T-helper 1 cell treated with Interleukin-12 subunit alpha and Interleukin-12 subunit beta and Interleukin-4 antibody, amounts not matched to agents 30 μg/mL and 1 μg/mL, for 36 hours (primary cell): ENCODE measurements around the gene TM4SF1.
"Not testable (repeated sequence)": the region's sequence is repeated elsewhere in the genome, so short reads cannot be mapped to it uniquely, and the experiment has no call there.

Source experiments
- H3K27ac Mint-ChIP-seq: one replicate; pipeline ENCODE4 v1.8.0; 2021; ENCODE audit warnings: mild to moderate bottlenecking, mixed read lengths
- H3K27me3 Mint-ChIP-seq: one replicate; pipeline ENCODE4 v1.8.0; 2021; ENCODE audit warnings: low read depth, mixed read lengths
- H3K36me3 Mint-ChIP-seq: one replicate; pipeline ENCODE4 v1.8.0; 2021; ENCODE audit warnings: low read depth, mixed read lengths
- H3K4me1 Mint-ChIP-seq: one replicate; pipeline ENCODE4 v1.8.0; 2021; ENCODE audit warnings: low read depth, mixed read lengths
- H3K4me3 Mint-ChIP-seq: one replicate; pipeline ENCODE4 v1.8.0; 2021; ENCODE audit warnings: mild to moderate bottlenecking, moderate library complexity, mixed read lengths
- H3K9me3 Mint-ChIP-seq: one replicate; pipeline ENCODE4 v1.8.0; 2021; ENCODE audit warnings: mixed read lengths

TM4SF1 gene

GRCh38 chr3:149362366-149362765 is 15.1 kb downstream of the TM4SF1 start:
- H3K36me3 Mint-ChIP-seq, result no peaks in the 10 kb centered on the region
- H3K9me3 Mint-ChIP-seq, result no peaks in the 10 kb centered on the region

GRCh38 chr3:149356630-149357029 is 20.8 kb downstream of the TM4SF1 start:
- no peaks in the 10 kb centered on the region for H3K36me3 Mint-ChIP-seq

More at GRCh38 chr3:149362366-149362765, 15.1 kb downstream of the TM4SF1 start:
- no peaks in the 10 kb centered on the region for H3K4me1 Mint-ChIP-seq
- H3K27ac Mint-ChIP-seq, result no peak overlapping the region
- peaks cover 20% of the 10 kb centered on the region for H3K27me3 Mint-ChIP-seq
- no peak overlapping the region for H3K4me3 Mint-ChIP-seq

GRCh38 chr3:149356044-149356592 is 21.3 kb downstream of the TM4SF1 start:
- Mint-ChIP-seq H3K9me3 (no peaks in the 10 kb centered on the region), H3K4me1 (no peaks in the 10 kb centered on the region), H3K36me3 (no peaks in the 10 kb centered on the region), H3K4me3 (no peak overlapping the region), H3K27ac (no peak overlapping the region), H3K27me3 (peaks cover 30% of the 10 kb centered on the region)

More at GRCh38 chr3:149356630-149357029, 20.8 kb downstream of the TM4SF1 start:
- Mint-ChIP-seq H3K27me3 (peaks cover 30% of the 10 kb centered on the region), H3K4me1 (no peaks in the 10 kb centered on the region), H3K27ac (no peak overlapping the region), H3K4me3 (no peak overlapping the region), H3K9me3 (no peaks in the 10 kb centered on the region)

GRCh38 chr3:149353581-149354184 is 23.8 kb downstream of the TM4SF1 start:
- Mint-ChIP-seq H3K27me3 (peaks cover 40% of the 10 kb centered on the region), H3K27ac (no peak overlapping the region), H3K9me3 (no peaks in the 10 kb centered on the region), H3K4me1 (no peaks in the 10 kb centered on the region), H3K36me3 (no peaks in the 10 kb centered on the region), H3K4me3 (no peak overlapping the region)

GRCh38 chr3:149352556-149352955 is 24.9 kb downstream of the TM4SF1 start:
- Mint-ChIP-seq H3K9me3 (no peaks in the 10 kb centered on the region), H3K27me3 (peaks cover 31% of the 10 kb centered on the region), H3K36me3 (no peaks in the 10 kb centered on the region), H3K4me3 (no peak overlapping the region), H3K4me1 (no peaks in the 10 kb centered on the region), H3K27ac (no peak overlapping the region)

GRCh38 chr3:149343951-149344350 is 33.5 kb downstream of the TM4SF1 start:
- no peaks in the 10 kb centered on the region for H3K9me3 Mint-ChIP-seq
- H3K4me1 Mint-ChIP-seq, result no peaks in the 10 kb centered on the region
- H3K4me3 Mint-ChIP-seq, result no peak overlapping the region
- peaks cover 24% of the 10 kb centered on the region for H3K27me3 Mint-ChIP-seq
- H3K27ac Mint-ChIP-seq, result no peak overlapping the region
- H3K36me3 Mint-ChIP-seq, result no peaks in the 10 kb centered on the region

GRCh38 chr3:149342413-149343380 is 34.8 kb downstream of the TM4SF1 start:
- no peaks in the 10 kb centered on the region for H3K9me3 Mint-ChIP-seq
- no peaks in the 10 kb centered on the region for H3K4me1 Mint-ChIP-seq
- no peak overlapping the region for H3K4me3 Mint-ChIP-seq
- no peak overlapping the region for H3K27ac Mint-ChIP-seq
- no peaks in the 10 kb centered on the region for H3K36me3 Mint-ChIP-seq
- peaks cover 27% of the 10 kb centered on the region for H3K27me3 Mint-ChIP-seq

- Mint-ChIP-seq H3K9me3 (no peaks in the 10 kb centered on the region), H3K4me3 (no peak overlapping the region), H3K27me3 (peaks cover 27% of the 10 kb centered on the region), H3K4me1 (no peaks in the 10 kb centered on the region), H3K36me3 (no peaks in the 10 kb centered on the region), H3K27ac (no peak overlapping the region)
Observed at GRCh38 chr3:149340310-149340933, 37.0 kb downstream of the TM4SF1 start.

- Mint-ChIP-seq H3K36me3 (no peaks in the 10 kb centered on the region), H3K4me3 (no peak overlapping the region), H3K27ac (no peak overlapping the region), H3K27me3 (peaks cover 22% of the 10 kb centered on the region), H3K4me1 (no peaks in the 10 kb centered on the region), H3K9me3 (no peaks in the 10 kb centered on the region)
Observed at GRCh38 chr3:149339931-149340309, 37.5 kb downstream of the TM4SF1 start.

- not testable (repeated sequence) for H3K4me3 Mint-ChIP-seq, H3K4me1 Mint-ChIP-seq, H3K27ac Mint-ChIP-seq, H3K9me3 Mint-ChIP-seq, H3K36me3 Mint-ChIP-seq
- H3K27me3 Mint-ChIP-seq, result peaks cover 20% of the 10 kb centered on the region
Observed at GRCh38 chr3:149337486-149337885, 40.0 kb downstream of the TM4SF1 start.

- Mint-ChIP-seq H3K27ac (no peak overlapping the region), H3K4me3 (no peak overlapping the region), H3K27me3 (peaks cover 20% of the 10 kb centered on the region), H3K9me3 (no peaks in the 10 kb centered on the region), H3K4me1 (no peaks in the 10 kb centered on the region), H3K36me3 (no peaks in the 10 kb centered on the region)
Observed at GRCh38 chr3:149336925-149337324, 40.5 kb downstream of the TM4SF1 start.

- Mint-ChIP-seq H3K36me3 (no peaks in the 10 kb centered on the region), H3K4me3 (no peak within 1 kb of the TSS)
Observed at GRCh38 chr3:149333176-149333859, 44.1 kb downstream of the TM4SF1 start, which contains the start of gene TM4SF18. Gene TM4SF18 (minus strand): TSS chr3:149333636. CDS start chr3:149333382, 254 bp downstream.

GRCh38 chr3:149332771-149333170 is 44.7 kb downstream of the TM4SF1 start:
- Mint-ChIP-seq H3K27me3 (peaks cover 16% of the 10 kb centered on the region), H3K9me3 (no peaks in the 10 kb centered on the region), H3K4me1 (no peaks in the 10 kb centered on the region), H3K4me3 (no peak overlapping the region), H3K36me3 (no peaks in the 10 kb centered on the region), H3K27ac (no peak overlapping the region)

More at GRCh38 chr3:149333176-149333859, 44.1 kb downstream of the TM4SF1 start, which contains the start of gene TM4SF18:
- Mint-ChIP-seq H3K9me3 (no peaks in the 10 kb centered on the region), H3K4me1 (no peaks in the 10 kb centered on the region), H3K27me3 (peaks cover 20% of the 10 kb centered on the region), H3K27ac (no peak within 1 kb of the TSS)

GRCh38 chr3:149332227-149332765 is 45.2 kb downstream of the TM4SF1 start:
- H3K9me3 Mint-ChIP-seq, result no peaks in the 10 kb centered on the region
- H3K27me3 Mint-ChIP-seq, result peaks cover 19% of the 10 kb centered on the region
- no peaks in the 10 kb centered on the region for H3K4me1 Mint-ChIP-seq
- H3K27ac Mint-ChIP-seq, result no peak overlapping the region
- H3K36me3 Mint-ChIP-seq, result no peaks in the 10 kb centered on the region
- no peak overlapping the region for H3K4me3 Mint-ChIP-seq
